ENCODE results near the gene SMAD7.
"Not testable (repeated sequence)": the region's sequence is repeated elsewhere in the genome, so short reads cannot be mapped to it uniquely, and the experiment has no call there.

SMAD7 gene

DNA sequence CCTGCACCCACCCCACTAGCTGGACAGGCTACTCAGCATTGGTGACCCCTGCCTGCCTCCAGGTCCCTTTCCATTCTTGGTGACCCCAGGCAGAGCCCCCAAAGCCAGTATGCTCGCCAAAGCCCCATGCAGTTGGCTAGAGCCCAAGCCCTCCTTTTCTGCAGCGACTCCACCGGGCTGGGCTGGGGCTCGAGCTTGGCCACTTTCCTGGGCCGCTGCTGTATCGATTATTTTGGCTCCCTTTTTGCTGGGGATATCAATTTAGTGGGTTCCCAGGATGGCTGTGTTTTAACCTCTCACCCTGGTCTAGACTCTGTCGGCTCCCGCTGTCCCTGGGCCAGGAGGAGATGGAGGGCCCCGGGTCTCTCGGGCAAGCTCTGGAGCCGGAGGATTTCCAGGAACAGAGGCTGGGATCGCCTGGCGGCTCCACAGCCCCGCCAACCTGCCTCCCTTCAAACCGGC, 76.0 kb downstream of the SMAD7 start:
- DNase-seq: no peak

GRCh38 chr18:48874233-48874632, 76.5 kb downstream of the SMAD7 start:
- no peak for DNase-seq

- no peak for DNase-seq
Observed at GRCh38 chr18:48872234-48873145, 78.3 kb downstream of the SMAD7 start.

GRCh38 chr18:48871391-48872166, 79.2 kb downstream of the SMAD7 start:
- no peak for DNase-seq

- DNase-seq: not testable (repeated sequence)
Observed at GRCh38 chr18:48870926-48871325, 79.8 kb downstream of the SMAD7 start.
